Upper lobe of left lung (tissue), 4 donors: ENCODE measurements around the gene KIF3B.

Experiments
- CTCF ChIP-seq, 6 experiments: fragments of 450-650 bp in 4 of 6; fragments of 200-600 bp in 2 of 6; sonication (generic) in 2 of 6; IDR thresholded peaks; one replicate each; pipeline ENCODE4 v1.5.1; 2016 to 2019; ENCODE audit warnings: antibody characterized with exemption in 6 of 6
- EP300 ChIP-seq, 4 donors: sonication (generic); formaldehyde crosslinking; IDR thresholded peaks; one replicate each; pipeline ENCODE4 v1.5.1; 2017; ENCODE audit warnings: antibody characterized with exemption in 4 of 4, control low read depth in 2 of 4

- TF ChIP-seq CTCF (IDR thresholded peaks at IDR 0.05) = no peak
- no peak for TF ChIP-seq EP300 (IDR thresholded peaks at IDR 0.05)
These were observed 41.6 kb downstream of the KIF3B start for GRCh38 chr20:32319100-32319499.
